GM12878 (cell line): ENCODE measurements around the gene SERPINE3. TPM values are rescaled to one million over a fixed set of nuclear protein-coding genes. Genes with fewer than 3 reads are reported as not detected.

Source experiments
- ATAC-seq: fragments of 200-7000 bp; cut with Tn5 transposase; 3 replicates; pipeline ENCODE4 v1.9.1; 2020; ENCODE audit warnings: mild to moderate bottlenecking, moderate library complexity
- BruUV-seq: library from RNA; stranded (reverse); fragments of 400-500 nt; replicated peaks from 2 replicates; lab custom pipeline; 2021; lab: Mats Ljungman, UMichigan
- CTCF ChIA-PET: fragments of 300-600 bp; sonication (Branson Sonifier 250); formaldehyde crosslinking; extraction: SDS; loops from one replicate; lab custom pipeline; 2021; ENCODE audit warnings: inconsistent platforms; lab: Yijun Ruan, JAX
- POLR2A ChIA-PET: fragments of 350-600 bp; formaldehyde crosslinking; extraction: SDS; loops from one replicate; lab custom pipeline; 2021; ENCODE audit warnings: inconsistent platforms; lab: Charles Lee
- RAD21 ChIA-PET: fragments of 300-600 bp; sonication (Branson Sonifier 250); formaldehyde crosslinking; loops from one replicate; lab custom pipeline; 2023; ENCODE audit warnings: antibody characterized with exemption; ENCODE audit not compliant: unreplicated experiment; lab: Charles Lee
- SMC1A ChIA-PET: fragments of 300-600 bp; sonication (Branson Sonifier 250); formaldehyde crosslinking; loops from one replicate; lab custom pipeline; 2023; ENCODE audit not compliant: unreplicated experiment, uncharacterized antibody; lab: Charles Lee
- DNase-seq: peaks from one replicate; pipeline ENCODE4 v3.0.0-alpha.2; 2011; ENCODE audit warnings: low read depth, low spot score
- FAIRE-seq: peaks from 3 replicates; lab custom pipeline; 2011; peaks lifted over from hg19 to GRCh38; lab: Jason Lieb, UNC
- H2AFZ ChIP-seq: 2 replicates; pipeline ENCODE4 v1.6.0; 2011; ENCODE audit warnings: low read depth, low read length, control low read depth; ENCODE audit not compliant: control insufficient read depth
- H3K27ac ChIP-seq: 2 replicates; pipeline ENCODE4 v1.5.1; 2011; ENCODE audit warnings: control low read depth; ENCODE audit not compliant: control insufficient read depth, insufficient read depth
- H3K27me3 ChIP-seq, 2 experiments: replicated peaks in 1 of 2; 2 replicates each; pipeline versions ENCODE4 v1.6.0 to v1.6.1; 2011; ENCODE audit warnings: low read length in 1 of 2; ENCODE audit not compliant: control insufficient read depth in 2 of 2, insufficient read depth in 2 of 2
- H3K36me3 ChIP-seq, 2 experiments: 2 replicates each; pipeline ENCODE4 v1.5.1; 2011; ENCODE audit warnings: low read length in 1 of 2; ENCODE audit not compliant: control insufficient read depth in 2 of 2, insufficient read depth in 2 of 2
- H3K4me1 ChIP-seq: 2 replicates; pipeline ENCODE4 v1.6.1; 2011; ENCODE audit warnings: mild to moderate bottlenecking, low read length, moderate library complexity, mixed read lengths; ENCODE audit not compliant: control insufficient read depth, insufficient read depth
- H3K4me2 ChIP-seq: 2 replicates; pipeline ENCODE4 v1.6.0; 2011; ENCODE audit warnings: control low read depth; ENCODE audit not compliant: control insufficient read depth, insufficient read depth
- H3K4me3 ChIP-seq: fragments of 200-600 bp; sonication (generic); 2 replicates; pipeline ENCODE4 v1.5.1; 2016
- H3K79me2 ChIP-seq: 2 replicates; pipeline ENCODE4 v1.6.0; 2011; ENCODE audit warnings: low read length; ENCODE audit not compliant: control insufficient read depth, insufficient read depth
- H3K9ac ChIP-seq: 2 replicates; pipeline ENCODE4 v1.8.0; 2011; ENCODE audit warnings: low read length, control low read depth, mixed read lengths; ENCODE audit not compliant: control insufficient read depth, insufficient read depth
- H3K9me3 ChIP-seq: replicated peaks from 3 replicates; pipeline ENCODE4 v1.5.1; 2011; ENCODE audit warnings: mild to moderate bottlenecking, low read length; ENCODE audit not compliant: control insufficient read depth, insufficient read depth
- H4K20me1 ChIP-seq: 2 replicates; pipeline ENCODE4 v1.6.0; 2011; ENCODE audit not compliant: control insufficient read depth, insufficient read depth
- CEBPB ChIP-seq, 2 experiments: fragments of 150-350 bp in 1 of 2; IDR thresholded peaks; 2 replicates each; pipeline ENCODE4 v1.6.1; 2012 to 2014; ENCODE audit warnings: low read depth in 2 of 2, low read length in 2 of 2, borderline replicate concordance in 1 of 2, inconsistent platforms in 1 of 2
- EP300 ChIP-seq, 2 experiments: fragments of 150-350 bp in 1 of 2; IDR thresholded peaks; 2 replicates each; pipeline ENCODE4 v1.6.1; 2011 to 2012; ENCODE audit warnings: low read depth in 2 of 2, low read length in 2 of 2, borderline replicate concordance in 1 of 2, improper control_type of control experiment in 1 of 2, inconsistent platforms in 1 of 2; ENCODE audit not compliant: control insufficient read depth in 1 of 2
- ETV6 ChIP-seq, 2 experiments: fragments of 450-650 bp in 1 of 2; IDR thresholded peaks in 1 of 2; conservative IDR thresholded peaks in 1 of 2; 2 replicates each; pipeline ENCODE4 v1.6.1; 2014; ENCODE audit warnings: antibody characterized with exemption in 1 of 2, borderline replicate concordance in 1 of 2, low read depth in 1 of 2, mild to moderate bottlenecking in 1 of 2, moderate library complexity in 1 of 2
- EZH2 ChIP-seq: IDR thresholded peaks from 2 replicates; pipeline ENCODE4 v1.6.1; 2012; ENCODE audit warnings: low read depth, mild to moderate bottlenecking, control low read depth, inconsistent platforms, low read length, borderline replicate concordance; ENCODE audit not compliant: control insufficient read depth
- KLF5 ChIP-seq: fragments of 450-650 bp; IDR thresholded peaks from 2 replicates; pipeline ENCODE4 v1.6.1; 2014; ENCODE audit warnings: mild to moderate bottlenecking; ENCODE audit not compliant: partially characterized antibody
- PAX8 ChIP-seq: fragments of 450-650 bp; IDR thresholded peaks from 2 replicates; pipeline ENCODE4 v1.6.1; 2017; ENCODE audit warnings: mild to moderate bottlenecking, moderate library complexity
- POLR2AphosphoS5 ChIP-seq: IDR thresholded peaks from 2 replicates; pipeline ENCODE4 v1.6.1; 2011; ENCODE audit warnings: mild to moderate bottlenecking, low read length, inconsistent platforms
- RELA ChIP-seq: fragments of 450-650 bp; IDR thresholded peaks from 2 replicates; pipeline ENCODE4 v1.8.0; 2014; ENCODE audit warnings: borderline replicate concordance; ENCODE audit not compliant: partially characterized antibody
- RFX5 ChIP-seq: IDR thresholded peaks from 2 replicates; pipeline ENCODE4 v1.6.1; 2011; ENCODE audit warnings: low read depth, low read length, improper control_type of control experiment
- SMARCA5 ChIP-seq: fragments of 450-650 bp; IDR thresholded peaks from 2 replicates; pipeline ENCODE4 v1.6.1; 2017; ENCODE audit warnings: mild to moderate bottlenecking
- SMC3 ChIP-seq: IDR thresholded peaks from 2 replicates; pipeline ENCODE4 v1.6.1; 2011; ENCODE audit warnings: low read length, improper control_type of control experiment, borderline replicate concordance
- YY1 ChIP-seq: IDR thresholded peaks from 2 replicates; pipeline ENCODE4 v1.6.1; 2011; ENCODE audit warnings: low read depth, mild to moderate bottlenecking, low read length
- ZBED1 ChIP-seq: IDR thresholded peaks from 2 replicates; pipeline ENCODE4 v1.6.1; 2016; ENCODE audit warnings: borderline replicate concordance
- ZBTB40 ChIP-seq: fragments of 450-650 bp; IDR thresholded peaks from 2 replicates; pipeline ENCODE4 v1.6.1; 2016; ENCODE audit warnings: mild to moderate bottlenecking, moderate library complexity, borderline replicate concordance
- ZNF384 ChIP-seq: IDR thresholded peaks from 2 replicates; pipeline ENCODE4 v1.6.1; 2012; ENCODE audit warnings: low read depth, mild to moderate bottlenecking, low read length, improper control_type of control experiment, borderline replicate concordance
- ZSCAN29 ChIP-seq: fragments of 450-650 bp; IDR thresholded peaks from 2 replicates; pipeline ENCODE4 v1.6.1; 2017; ENCODE audit warnings: mild to moderate bottlenecking, moderate library complexity
- WGBS: methylation state at CpG from one replicate; pipeline ENCODE4 v1.1.6; 2016; ENCODE audit warnings: low lambda C conversion rate; ENCODE audit not compliant: insufficient replicate concordance, insufficient coverage; ENCODE audit errors: missing lambda C conversion rate; 5-methylcytosine and 5-hydroxymethylcytosine counted together
- in situ Hi-C: fragments of 300-500 bp; cut with MboI; formaldehyde crosslinking; loops from 9 replicates; pipeline ENCODE4 v1.14.3; 2018; ENCODE audit warnings: mixed read lengths
- intact Hi-C: fragments of 100-400 bp; cut with micrococcal nuclease; formaldehyde crosslinking; loops from one replicate; pipeline ENCODE4 v1.14.2; 2022; ENCODE audit not compliant: unreplicated experiment
- polyA plus RNA-seq, 11 experiments: library from polyadenylated mRNA; depleted of rRNA in 4 of 11; unstranded in 6 of 11; stranded (reverse) in 5 of 11; fragments of >200 nt; fragmentation: Nextera tagmentation in 4 of 11; fragmentation: Illumina TruSeq in 1 of 11; extraction: Ambion mirVana in 4 of 11; extraction: Trizol in 1 of 11; gene quantifications; 1 replicate in 1 of 11; 2 replicates in 10 of 11; pipeline versions ENCODE4 v1.2.1 to v1.2.3, GENCODE V29; 2011 to 2016; ENCODE audit warnings: inconsistent platforms in 2 of 11, missing spikeins in 2 of 11, low read depth in 1 of 11
- total RNA-seq, 4 experiments: library from RNA; depleted of rRNA in 3 of 4; stranded (reverse); fragments of >200 nt in 3 of 4; fragmentation: Illumina TruSeq in 1 of 4; extraction: Trizol in 1 of 4; gene quantifications; 2 replicates each; pipeline versions ENCODE4 v1.2.1 to v1.2.3, GENCODE V29; 2013 to 2021
- TF ChIP-seq, protein P1 (sequence below): IDR thresholded peaks from 2 replicates; pipeline ENCODE4 v1.6.1; 2011; ENCODE audit warnings: low read depth, mild to moderate bottlenecking, low read length, moderate library complexity, borderline replicate concordance; ENCODE audit errors: extremely low read depth
- TF ChIP-seq, protein P2 (sequence below): fragments of 450-650 bp; IDR thresholded peaks from 2 replicates; pipeline ENCODE4 v1.6.1; 2014; ENCODE audit warnings: mild to moderate bottlenecking

SERPINE3 gene
- total and polyA plus RNA-seq, 10 of the 15 experiments (the other 5 are each of a cell fraction or from before 2014, with no cell fraction given): 0.19 TPM; not detected in 9

- no peak overlapping the region for H3K4me3 ChIP-seq
- intact Hi-C loops: no loop called here
- CTCF ChIA-PET: no interaction called here
Measured at GRCh38 chr13:51370811-51371210, 31.3 kb downstream of the SERPINE3 start.

More at GRCh38 chr13:51370811-51371210, 31.3 kb downstream of the SERPINE3 start:
- RAD21 ChIA-PET: no interaction called here
- no TSS peak for BruUV-seq
- no peaks in the 10 kb centered on the region for H3K79me2 ChIP-seq
- H3K9ac ChIP-seq: no peak overlapping the region
- no peaks in the 10 kb centered on the region for H3K9me3 ChIP-seq
- no peak for FAIRE-seq
- no peaks in the 10 kb centered on the region for H3K27me3 ChIP-seq
- no peak overlapping the region for H3K27ac ChIP-seq
- H3K4me2 ChIP-seq: no peak overlapping the region
- H3K4me1 ChIP-seq: no peaks in the 10 kb centered on the region
- no peak for ATAC-seq
- in situ Hi-C loops: no loop called here
- TF ChIP-seq PAX8: no peak
- TF ChIP-seq ZBTB40: no peak
- TF ChIP-seq SMARCA5: no peak
- TF ChIP-seq EZH2: no peak
- TF ChIP-seq ZBED1: no peak
- TF ChIP-seq ETV6 (conservative IDR thresholded peaks at IDR 0.05 in 1 of 2, IDR thresholded peaks at IDR 0.05 in 1 of 2; ENCODE audit: borderline replicate concordance in 1 of 2, low read depth in 1 of 2): no peak
- TF ChIP-seq, protein P1, sequence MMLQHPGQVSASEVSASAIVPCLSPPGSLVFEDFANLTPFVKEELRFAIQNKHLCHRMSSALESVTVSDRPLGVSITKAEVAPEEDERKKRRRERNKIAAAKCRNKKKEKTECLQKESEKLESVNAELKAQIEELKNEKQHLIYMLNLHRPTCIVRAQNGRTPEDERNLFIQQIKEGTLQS: no peak
- no peak for TF ChIP-seq SMC3
- TF ChIP-seq, protein P2, sequence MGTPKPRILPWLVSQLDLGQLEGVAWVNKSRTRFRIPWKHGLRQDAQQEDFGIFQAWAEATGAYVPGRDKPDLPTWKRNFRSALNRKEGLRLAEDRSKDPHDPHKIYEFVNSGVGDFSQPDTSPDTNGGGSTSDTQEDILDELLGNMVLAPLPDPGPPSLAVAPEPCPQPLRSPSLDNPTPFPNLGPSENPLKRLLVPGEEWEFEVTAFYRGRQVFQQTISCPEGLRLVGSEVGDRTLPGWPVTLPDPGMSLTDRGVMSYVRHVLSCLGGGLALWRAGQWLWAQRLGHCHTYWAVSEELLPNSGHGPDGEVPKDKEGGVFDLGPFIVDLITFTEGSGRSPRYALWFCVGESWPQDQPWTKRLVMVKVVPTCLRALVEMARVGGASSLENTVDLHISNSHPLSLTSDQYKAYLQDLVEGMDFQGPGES: no peak
- TF ChIP-seq RFX5: no peak
- no peak for TF ChIP-seq ZSCAN29
- TF ChIP-seq CEBPB (IDR thresholded peaks at IDR 0.05; ENCODE audit: borderline replicate concordance in 1 of 2, low read depth in 2 of 2, low read length in 2 of 2): no peak
- no peak for TF ChIP-seq YY1
- no peak for TF ChIP-seq POLR2AphosphoS5
- no peak for TF ChIP-seq KLF5
- TF ChIP-seq ZNF384: no peak
- TF ChIP-seq RELA: no peak
- TF ChIP-seq EP300 (IDR thresholded peaks at IDR 0.05; ENCODE audit: borderline replicate concordance in 1 of 2, control insufficient read depth in 1 of 2, low read depth in 2 of 2, low read length in 2 of 2): no peak
- H2AFZ ChIP-seq: no peak overlapping the region
- 68% methylated on average over 2 of the region's 2 CpGs for WGBS
- SMC1A ChIA-PET: no interaction called here
- DNase-seq: no peak
- H4K20me1 ChIP-seq: no peaks in the 10 kb centered on the region
- H3K36me3 ChIP-seq: peaks cover 0 to 50% of the 10 kb centered on the region in 2 experiments; a peak in 3 of 4 replicates
- POLR2A ChIA-PET: no interaction called here
